HG03095 (cell line): ENCODE results near the gene NDUFS4.
"Not testable (repeated sequence)": the region's sequence is repeated elsewhere in the genome, so short reads cannot be mapped to it uniquely, and the experiment has no call there.

Experiments used
- ATAC-seq: cut with Tn5 transposase; IDR thresholded peaks from one replicate; pipeline ENCODE4 v1.9.1; 2021; ENCODE audit warnings: moderate library complexity; ENCODE audit not compliant: unreplicated experiment

The NDUFS4 gene

DNA sequence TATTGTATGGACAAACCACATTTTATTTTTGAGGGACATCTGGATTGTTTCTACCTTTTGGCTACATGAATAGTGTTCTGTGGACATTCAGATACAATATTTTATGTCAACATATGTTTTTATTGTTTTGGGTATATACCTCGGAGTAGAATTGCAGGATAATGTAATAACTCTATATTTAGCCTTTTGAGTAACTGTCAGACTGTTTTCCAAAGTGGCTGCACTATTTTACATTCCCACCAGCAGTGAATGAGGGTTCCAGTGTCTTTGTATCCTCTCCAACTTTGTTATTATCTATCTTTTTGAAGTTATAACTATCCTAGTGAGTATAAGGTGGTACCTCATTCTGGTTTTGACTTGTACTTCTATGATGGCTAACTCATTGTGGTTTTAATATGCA, 11.0 kb downstream of the NDUFS4 start:
- no peak for ATAC-seq

- no peak for ATAC-seq
Observed at GRCh38 chr5:53575101-53575500, 14.7 kb downstream of the NDUFS4 start.

DNA sequence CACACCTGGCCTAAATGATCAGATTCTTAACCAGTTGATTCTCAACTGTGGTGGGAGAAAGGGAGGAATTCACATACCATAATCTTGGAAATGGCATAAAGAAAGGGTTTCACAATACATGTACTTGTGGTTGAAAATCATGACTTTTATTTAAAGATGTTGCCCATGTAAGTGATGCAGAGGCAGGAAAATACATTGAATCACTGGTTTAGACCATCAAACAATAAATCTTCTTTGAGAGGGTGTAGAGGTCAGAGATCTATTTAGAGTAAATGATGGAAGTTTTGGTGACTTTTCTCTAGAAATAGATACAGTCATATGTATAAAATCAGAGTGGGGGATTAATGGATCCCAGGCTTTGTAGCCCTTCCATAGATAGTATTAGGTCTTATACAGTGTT, 15.4 kb downstream of the NDUFS4 start:
- no peak for ATAC-seq

GRCh38 chr5:53576674-53577073, 16.2 kb downstream of the NDUFS4 start:
- no peak for ATAC-seq

GRCh38 chr5:53578854-53579253, 18.4 kb downstream of the NDUFS4 start:
- ATAC-seq: no peak

DNA sequence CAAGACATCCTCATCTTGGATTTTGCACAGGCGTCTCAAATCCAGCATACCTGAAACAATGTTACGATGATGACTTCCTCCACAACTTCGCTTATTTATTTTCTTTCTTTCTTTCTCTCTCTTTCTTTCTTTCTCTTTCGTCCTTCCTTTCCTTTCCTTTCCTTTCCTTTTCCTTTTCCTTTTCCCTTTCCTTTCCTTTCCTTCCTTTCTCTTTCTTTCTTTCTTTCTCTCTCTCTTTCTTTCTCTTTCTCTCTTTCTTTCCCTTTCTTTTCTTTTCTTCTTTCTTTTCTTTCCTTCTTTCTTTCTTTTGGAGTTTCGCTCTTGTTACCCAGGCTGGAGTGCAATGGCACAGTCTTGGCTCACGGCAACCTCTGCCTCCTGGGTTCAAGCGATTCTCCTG, 20.1 kb downstream of the NDUFS4 start:
- ATAC-seq: no peak

DNA sequence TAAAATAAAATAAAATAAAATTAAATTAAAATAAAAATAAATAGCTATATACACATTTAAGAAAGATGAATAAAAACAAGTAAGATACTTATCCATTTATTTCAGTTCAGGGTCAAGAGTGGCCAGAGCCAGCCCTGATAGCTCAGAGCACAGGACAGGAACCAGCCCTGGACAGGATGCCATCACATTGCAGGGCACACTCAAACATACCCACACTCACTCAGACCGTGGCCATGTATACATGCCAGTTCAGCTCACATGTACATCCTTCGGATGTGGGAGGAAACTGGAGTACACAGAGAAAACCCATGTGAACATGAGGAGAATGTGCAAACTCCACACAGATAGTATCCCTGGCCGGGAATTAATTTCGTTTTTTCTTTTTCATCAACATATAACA, 21.8 kb downstream of the NDUFS4 start:
- ATAC-seq: no peak

- ATAC-seq: no peak
Observed at GRCh38 chr5:53590759-53591158, 30.3 kb downstream of the NDUFS4 start.

DNA sequence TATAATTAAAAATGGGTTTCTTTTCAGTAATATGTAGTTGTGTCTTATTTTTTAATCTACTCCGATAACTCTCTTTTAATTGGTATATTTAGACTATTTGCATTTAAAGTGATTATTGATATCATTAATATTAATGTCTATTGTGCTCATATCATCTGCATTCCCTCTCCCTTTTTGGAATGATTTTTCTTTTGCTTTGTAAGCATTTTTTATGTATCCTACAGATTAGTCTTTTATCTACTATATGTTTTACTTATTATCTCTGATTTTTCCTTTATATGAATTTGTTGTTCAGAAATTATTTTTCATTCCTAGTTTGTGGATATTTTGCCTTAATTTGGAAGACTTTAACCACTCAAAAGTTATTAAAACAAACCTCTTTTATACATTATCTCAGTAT, 34.0 kb downstream of the NDUFS4 start:
- ATAC-seq: no peak

DNA sequence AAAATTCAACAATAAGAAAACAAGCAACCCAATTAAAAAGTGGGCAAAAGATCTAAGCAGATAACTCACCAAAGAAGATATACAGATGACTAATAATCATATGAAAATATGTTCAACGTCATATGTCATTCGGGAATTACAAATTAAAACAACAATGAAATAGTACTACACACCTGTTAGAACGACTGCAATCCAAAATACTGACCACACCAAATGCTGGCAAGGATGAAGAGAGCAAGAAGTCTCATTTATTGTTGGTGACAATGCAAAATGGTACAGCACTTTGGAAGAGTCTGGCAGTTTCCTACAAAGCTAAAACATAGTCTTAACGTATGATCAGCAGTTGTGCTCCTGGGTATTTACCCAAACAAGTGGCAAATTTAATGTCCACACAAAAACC, 37.5 kb downstream of the NDUFS4 start:
- ATAC-seq: no peak

GRCh38 chr5:53601570-53601969, 41.1 kb downstream of the NDUFS4 start:
- ATAC-seq: no peak

DNA sequence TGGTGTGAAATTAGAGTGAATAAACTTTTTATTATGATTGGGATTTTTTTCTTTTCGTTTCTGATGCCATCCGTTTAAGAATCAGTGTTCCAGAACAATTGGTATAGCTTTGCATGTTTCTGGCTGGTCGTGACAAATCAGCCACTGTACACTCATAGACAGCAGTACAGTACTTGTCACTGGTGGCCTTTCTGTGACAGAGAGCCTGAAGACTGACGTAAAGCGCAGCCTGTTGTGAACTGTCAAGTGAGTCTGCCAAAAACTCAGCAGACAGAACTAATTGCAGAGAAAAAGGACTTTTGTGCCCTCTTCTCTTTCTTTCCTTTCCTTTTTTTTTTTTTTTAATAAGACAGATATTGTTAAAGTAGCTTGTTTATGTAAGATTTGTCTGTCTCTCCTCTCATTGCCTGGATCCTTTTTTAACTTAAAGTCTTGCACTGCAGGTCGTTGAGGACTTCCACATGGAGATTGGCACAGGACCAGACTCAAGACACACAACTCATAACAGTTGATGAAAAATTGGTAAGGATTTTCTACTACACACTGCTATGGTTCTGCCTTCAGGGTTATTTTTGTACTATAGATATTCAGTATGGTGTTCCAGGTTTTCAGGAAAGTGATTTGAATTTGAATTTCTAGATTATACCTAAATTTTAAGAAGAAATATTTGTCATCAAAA, 42.7 kb downstream of the NDUFS4 start:
- no peak for ATAC-seq

DNA sequence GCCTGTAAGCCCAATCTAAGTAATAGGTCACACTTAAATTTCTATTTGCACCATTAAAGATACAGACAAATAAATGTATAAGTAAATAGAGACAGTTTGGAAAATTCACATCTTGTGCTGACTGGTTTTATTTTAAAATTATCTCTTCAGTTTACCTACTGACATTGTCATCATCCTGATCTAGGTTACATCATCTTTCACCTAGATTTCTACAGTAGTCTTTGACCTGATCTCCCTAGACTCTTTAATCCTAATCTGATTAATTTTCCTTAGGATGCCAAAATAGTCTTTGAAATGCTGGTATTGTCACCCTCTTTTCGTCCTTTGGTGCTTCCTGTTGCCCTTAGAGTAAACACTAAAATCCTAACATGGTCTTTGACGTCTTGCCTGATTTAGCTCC, 43.9 kb downstream of the NDUFS4 start:
- no peak for ATAC-seq

GRCh38 chr5:53607886-53608285, 47.4 kb downstream of the NDUFS4 start:
- ATAC-seq: no peak

GRCh38 chr5:53608897-53609296, 48.5 kb downstream of the NDUFS4 start:
- ATAC-seq: not testable (repeated sequence)

- ATAC-seq: no peak
Observed at GRCh38 chr5:53613061-53613460, 52.6 kb downstream of the NDUFS4 start.

DNA sequence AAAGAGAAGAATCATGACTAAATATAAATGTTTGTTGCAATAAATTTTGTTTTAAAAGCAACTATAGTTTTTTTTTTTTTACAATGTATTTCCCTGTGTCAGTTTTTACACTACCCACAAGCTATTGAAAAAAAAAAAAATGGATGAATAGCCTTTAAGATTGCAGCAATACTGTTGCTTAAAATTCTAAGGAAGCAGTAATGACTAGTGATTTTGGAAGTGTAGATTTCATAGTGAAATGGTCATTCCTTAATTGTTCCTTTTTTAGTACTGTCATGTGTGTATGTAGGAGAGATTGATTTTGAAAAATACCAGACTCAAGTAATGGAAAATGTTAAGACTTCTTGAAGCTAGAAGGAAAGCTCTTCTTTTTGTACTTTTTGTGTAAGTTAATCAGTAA, 53.1 kb downstream of the NDUFS4 start:
- ATAC-seq: no peak

DNA sequence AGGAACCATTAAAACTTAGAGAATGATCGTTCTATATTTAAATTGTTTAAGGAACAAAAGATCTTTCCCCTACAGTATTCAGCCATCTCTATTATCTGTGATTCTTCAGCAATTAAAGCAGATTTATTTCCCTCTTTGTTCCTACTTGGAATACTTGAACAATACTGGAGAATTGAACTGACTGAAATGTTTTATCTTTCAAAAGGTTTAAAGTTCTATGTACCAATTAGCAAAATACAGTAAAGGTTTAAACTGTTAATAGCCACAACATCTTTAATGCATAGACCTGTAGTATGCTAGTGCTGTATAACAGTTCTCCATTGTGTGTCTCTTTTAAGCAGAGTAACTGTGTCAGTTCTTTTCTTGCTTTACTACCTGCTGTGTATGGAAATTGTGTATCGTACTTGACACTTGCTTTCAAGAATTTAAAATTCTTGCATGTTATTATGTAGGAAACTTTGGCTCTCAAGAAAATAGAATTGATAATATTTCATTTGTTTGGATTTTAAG, 54.0 kb downstream of the NDUFS4 start:
- ATAC-seq: no peak

GRCh38 chr5:53616939-53617549, 56.6 kb downstream of the NDUFS4 start:
- ATAC-seq: no peak

- ATAC-seq: no peak
Observed at GRCh38 chr5:53631251-53631650, 70.8 kb downstream of the NDUFS4 start.

DNA sequence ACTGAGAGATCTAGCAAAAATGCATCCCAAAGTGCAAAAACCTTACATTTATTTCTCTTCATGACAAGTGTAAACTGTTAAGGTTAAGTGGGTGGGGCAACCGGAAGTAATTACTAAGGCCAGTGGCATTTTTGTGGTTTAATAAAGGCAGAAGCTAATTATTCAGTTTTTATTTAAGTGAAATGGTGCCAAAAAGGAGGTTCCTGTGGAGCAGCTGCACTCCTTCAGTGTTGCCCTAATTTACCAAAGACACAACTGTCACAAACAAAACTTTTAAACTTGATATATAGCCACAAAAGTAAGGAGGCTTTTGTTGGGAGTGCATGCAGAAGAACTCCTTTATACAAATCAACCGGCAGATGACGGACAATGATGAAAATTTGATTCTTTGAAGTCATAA, 81.6 kb downstream of the NDUFS4 start:
- ATAC-seq: no peak

DNA sequence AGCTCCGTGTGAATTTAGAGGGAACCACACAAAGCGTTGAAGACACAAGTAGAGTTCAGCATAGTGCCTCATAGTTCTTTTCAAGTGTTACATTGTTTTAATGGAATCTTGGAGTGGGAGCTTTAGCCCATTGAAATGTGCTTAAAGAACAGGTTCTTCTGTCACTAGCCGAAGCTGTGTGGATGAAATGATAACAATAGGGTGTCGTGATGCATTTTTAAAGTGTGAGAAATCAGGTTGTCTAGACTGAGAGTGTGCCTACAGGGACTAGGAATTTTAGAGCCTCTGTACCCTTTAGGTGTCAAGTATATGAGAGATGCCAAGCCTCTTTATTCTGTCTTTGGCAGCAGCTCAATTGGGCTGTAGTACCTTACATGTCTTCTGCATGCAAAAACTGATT, 83.0 kb downstream of the NDUFS4 start:
- ATAC-seq: no peak

GRCh38 chr5:53645078-53645477, 84.6 kb downstream of the NDUFS4 start:
- no peak for ATAC-seq
